ENCODE measurements around the gene TCF4. TPM values are rescaled to one million over a fixed set of nuclear protein-coding genes. Genes with fewer than 3 reads are reported as not detected.

Gene TCF4
- polyA plus RNA-seq, 1 of the 3 experiments (the other 2 are of a cell fraction), result 39.1 TPM

- TF ChIP-seq CTCF (IDR thresholded peaks at IDR 0.05) (no peak), EP300 (IDR thresholded peaks at IDR 0.05; ENCODE audit: borderline replicate concordance in 1 of 2, low read depth in 1 of 2, low read length in 1 of 2) (no peak)
Measured at GRCh38 chr18:55592106-55592505, 4.1 kb upstream of the TCF4 start (continued).

GRCh38 chr18:55589625-55590291 is 1.8 kb upstream of the TCF4 start:
- peak; percentile 93 for DNase-seq
- CTCF ChIA-PET, result no interaction called here
- H3K4me2 ChIP-seq, result peak overlapping the region; percentile 78
- under 1% methylated on average over 15 of the region's 37 CpGs for WGBS (ENCODE audit: low lambda C conversion rate)
- H3K27me3 ChIP-seq (ENCODE audit: insufficient read depth), result no peaks in the 10 kb centered on the region
- H4K20me1 ChIP-seq (ENCODE audit: insufficient read depth), result no peaks in the 10 kb centered on the region
- POLR2A ChIA-PET, result interaction anchor here (0.5 to 1.5 kb wide), 6 partner anchors 150 to 268 kb away, joined by 3 to 15 read pairs (median 3); no protein-coding TSS in a partner anchor
- H2AFZ ChIP-seq (ENCODE audit: low read depth), result peak overlapping the region; percentile 99
- peak overlapping the region; percentile 87 to 98 for H3K27ac ChIP-seq (ENCODE audit: low read depth in 2 of 2, low read length in 1 of 2)
- H3K79me2 ChIP-seq (ENCODE audit: insufficient read depth), result peaks cover 42% of the 10 kb centered on the region
- no peaks in the 10 kb centered on the region for H3K36me3 ChIP-seq (replicated peaks in 1 of 2; ENCODE audit: control insufficient read depth in 1 of 2, insufficient read depth in 2 of 2, low read length in 1 of 2)
- peaks cover 0 to 5% of the 10 kb centered on the region in 2 experiments; a peak in 2 of 4 replicates for H3K4me1 ChIP-seq (ENCODE audit: control insufficient read depth in 1 of 2, insufficient read depth in 2 of 2, low read depth in 1 of 2, low read length in 1 of 2)
- no peaks in the 10 kb centered on the region for H3K9me3 ChIP-seq
- H3K9ac ChIP-seq, result peak overlapping the region; percentile 91
- no peaks in the 10 kb centered on the region for H3K9me2 ChIP-seq
- H3K4me3 ChIP-seq (ENCODE audit: low read depth in 2 of 2, low read length in 1 of 2), result peak overlapping the region; percentile 59 to 92
- H3F3A ChIP-seq (replicated peaks; ENCODE audit: insufficient read depth), result peaks cover 12% of the 10 kb centered on the region
- TF ChIP-seq, protein P1, sequence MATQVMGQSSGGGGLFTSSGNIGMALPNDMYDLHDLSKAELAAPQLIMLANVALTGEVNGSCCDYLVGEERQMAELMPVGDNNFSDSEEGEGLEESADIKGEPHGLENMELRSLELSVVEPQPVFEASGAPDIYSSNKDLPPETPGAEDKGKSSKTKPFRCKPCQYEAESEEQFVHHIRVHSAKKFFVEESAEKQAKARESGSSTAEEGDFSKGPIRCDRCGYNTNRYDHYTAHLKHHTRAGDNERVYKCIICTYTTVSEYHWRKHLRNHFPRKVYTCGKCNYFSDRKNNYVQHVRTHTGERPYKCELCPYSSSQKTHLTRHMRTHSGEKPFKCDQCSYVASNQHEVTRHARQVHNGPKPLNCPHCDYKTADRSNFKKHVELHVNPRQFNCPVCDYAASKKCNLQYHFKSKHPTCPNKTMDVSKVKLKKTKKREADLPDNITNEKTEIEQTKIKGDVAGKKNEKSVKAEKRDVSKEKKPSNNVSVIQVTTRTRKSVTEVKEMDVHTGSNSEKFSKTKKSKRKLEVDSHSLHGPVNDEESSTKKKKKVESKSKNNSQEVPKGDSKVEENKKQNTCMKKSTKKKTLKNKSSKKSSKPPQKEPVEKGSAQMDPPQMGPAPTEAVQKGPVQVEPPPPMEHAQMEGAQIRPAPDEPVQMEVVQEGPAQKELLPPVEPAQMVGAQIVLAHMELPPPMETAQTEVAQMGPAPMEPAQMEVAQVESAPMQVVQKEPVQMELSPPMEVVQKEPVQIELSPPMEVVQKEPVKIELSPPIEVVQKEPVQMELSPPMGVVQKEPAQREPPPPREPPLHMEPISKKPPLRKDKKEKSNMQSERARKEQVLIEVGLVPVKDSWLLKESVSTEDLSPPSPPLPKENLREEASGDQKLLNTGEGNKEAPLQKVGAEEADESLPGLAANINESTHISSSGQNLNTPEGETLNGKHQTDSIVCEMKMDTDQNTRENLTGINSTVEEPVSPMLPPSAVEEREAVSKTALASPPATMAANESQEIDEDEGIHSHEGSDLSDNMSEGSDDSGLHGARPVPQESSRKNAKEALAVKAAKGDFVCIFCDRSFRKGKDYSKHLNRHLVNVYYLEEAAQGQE (IDR thresholded peaks at IDR 0.05; ENCODE audit: low read depth, low read length), result peak; percentile 54
- TF ChIP-seq GABPA (IDR thresholded peaks at IDR 0.05; ENCODE audit: low read depth) (0 out of 2 replicates have a peak, but pooled peaks have one; percentile 30), RFX5 (IDR thresholded peaks at IDR 0.05; ENCODE audit: low read length) (no peak), RAD21 (IDR thresholded peaks at IDR 0.05; ENCODE audit: low read length) (peak; percentile 31), NFIC (IDR thresholded peaks at IDR 0.05; ENCODE audit: borderline replicate concordance) (no peak), POLR2AphosphoS5 (IDR thresholded peaks at IDR 0.05; ENCODE audit: low read depth, low read length) (peak; percentile 94), MXI1 (IDR thresholded peaks at IDR 0.05; ENCODE audit: low read depth, low read length) (peak; percentile 53; the same call in 1 of the 2 replicates), RCOR1 (IDR thresholded peaks at IDR 0.05; ENCODE audit: low read length) (peak; percentile 53; the same call in 1 of the 2 replicates), CHD2 (IDR thresholded peaks at IDR 0.05; ENCODE audit: low read length, partially characterized antibody) (peak; percentile 79), TCF12 (IDR thresholded peaks at IDR 0.05) (0 out of 2 replicates have a peak, but pooled peaks have one; percentile 37), GATA2 (CRISPR knock-in tag; IDR thresholded peaks at IDR 0.05) (0 out of 2 replicates have a peak, but pooled peaks have one; percentile 18), RXRA (IDR thresholded peaks at IDR 0.05; ENCODE audit: borderline replicate concordance, low read depth) (no peak), ELF1 (IDR thresholded peaks at IDR 0.05) (peak; percentile 52; the same call in 1 of the 2 replicates), ZBTB33 (IDR thresholded peaks at IDR 0.05; ENCODE audit: borderline replicate concordance, low read depth) (no peak), EP300 (IDR thresholded peaks at IDR 0.05; ENCODE audit: borderline replicate concordance in 1 of 2, low read depth in 1 of 2, low read length in 1 of 2) (0 out of 4 replicates have a peak, but pooled peaks of 1 of the 2 experiments have one; percentile 4), CTCF (IDR thresholded peaks at IDR 0.05) (no peak), YY1 (IDR thresholded peaks at IDR 0.05; ENCODE audit: low read depth) (peak; percentile 95), SIN3A (IDR thresholded peaks at IDR 0.05; ENCODE audit: borderline replicate concordance, low read depth, low read length) (peak; percentile 86; the same call in 1 of the 2 replicates), FOXJ3 (CRISPR knock-in tag; IDR thresholded peaks at IDR 0.05) (peak; percentile 82; the same call in 1 of the 2 replicates)
- TF ChIP-seq, protein P2, sequence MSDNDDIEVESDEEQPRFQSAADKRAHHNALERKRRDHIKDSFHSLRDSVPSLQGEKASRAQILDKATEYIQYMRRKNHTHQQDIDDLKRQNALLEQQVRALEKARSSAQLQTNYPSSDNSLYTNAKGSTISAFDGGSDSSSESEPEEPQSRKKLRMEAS (IDR thresholded peaks at IDR 0.05; ENCODE audit: low read depth), result peak; percentile 92
